Nephron (organoid): ENCODE data around the gene PTCH2.
A peak's percentile ranks its signal among the peaks of the same experiment; 100 is the strongest.

ENCODE experiments used
- H3K27ac Mint-ChIP-seq, 3 experiments: 2 replicates each; pipeline ENCODE4 v1.8.0; 2020; ENCODE audit warnings: mixed read lengths in 3 of 3, mild to moderate bottlenecking in 2 of 3, moderate library complexity in 1 of 3
- H3K27me3 Mint-ChIP-seq: 2 replicates; pipeline ENCODE4 v1.8.0; 2021; ENCODE audit warnings: low read depth, mild to moderate bottlenecking, moderate library complexity, mixed read lengths
- H3K36me3 Mint-ChIP-seq: 2 replicates; pipeline ENCODE4 v1.8.0; 2020; ENCODE audit warnings: low read depth, mixed read lengths
- H3K4me1 Mint-ChIP-seq: 2 replicates; pipeline ENCODE4 v1.8.0; 2020; ENCODE audit warnings: mixed read lengths
- H3K4me3 Mint-ChIP-seq, 3 experiments: 2 replicates each; pipeline ENCODE4 v1.8.0; 2020; ENCODE audit warnings: mild to moderate bottlenecking in 3 of 3, mixed read lengths in 3 of 3, moderate library complexity in 2 of 3
- H3K9me3 Mint-ChIP-seq: 2 replicates; pipeline ENCODE4 v1.8.0; 2020; ENCODE audit warnings: mixed read lengths
- CTCF ChIP-seq, 3 experiments: fragments of 200-600 bp; sonication (generic); IDR thresholded peaks; one replicate each; pipeline ENCODE4 v1.5.0; 2021; ENCODE audit warnings: antibody characterized with exemption in 3 of 3; ENCODE audit not compliant: unreplicated experiment in 3 of 3

Gene PTCH2

GRCh38 chr1:44822981-44823451, 20.0 kb downstream of the PTCH2 start:
- Mint-ChIP-seq H3K27me3 (peaks cover 2% of the 10 kb centered on the region), H3K36me3 (no peaks in the 10 kb centered on the region), H3K27ac (no peak overlapping the region), H3K4me3 (no peak overlapping the region), H3K4me1 (peaks cover 27% of the 10 kb centered on the region), H3K9me3 (no peaks in the 10 kb centered on the region)
- TF ChIP-seq CTCF (IDR thresholded peaks at IDR 0.05; ENCODE audit: unreplicated experiment in 3 of 3), result no peak

- H3K4me1 Mint-ChIP-seq, result peaks cover 29% of the 10 kb centered on the region
- H3K27me3 Mint-ChIP-seq, result peaks cover 4% of the 10 kb centered on the region
- no peaks in the 10 kb centered on the region for H3K9me3 Mint-ChIP-seq
- no peaks in the 10 kb centered on the region for H3K36me3 Mint-ChIP-seq
- no peak overlapping the region for H3K4me3 Mint-ChIP-seq
- H3K27ac Mint-ChIP-seq, result peak overlapping the region in 1 of 3 experiments; percentile 100
- no peak for TF ChIP-seq CTCF (IDR thresholded peaks at IDR 0.05; ENCODE audit: unreplicated experiment in 3 of 3)
Measured at GRCh38 chr1:44822131-44822701, 20.8 kb downstream of the PTCH2 start.

- no peaks in the 10 kb centered on the region for H3K9me3 Mint-ChIP-seq
- H3K27ac Mint-ChIP-seq, result peak overlapping the region; percentile 100
- H3K36me3 Mint-ChIP-seq, result no peaks in the 10 kb centered on the region
- TF ChIP-seq CTCF (IDR thresholded peaks at IDR 0.05; ENCODE audit: unreplicated experiment in 3 of 3), result no peak
- peak overlapping the region; percentile 87 to 90 (median 88) for H3K4me3 Mint-ChIP-seq
- peaks cover 4% of the 10 kb centered on the region for H3K27me3 Mint-ChIP-seq
- H3K4me1 Mint-ChIP-seq, result peaks cover 29% of the 10 kb centered on the region
Measured at GRCh38 chr1:44821240-44821715, 21.8 kb downstream of the PTCH2 start.

- H3K27me3 Mint-ChIP-seq, result peaks cover 4% of the 10 kb centered on the region
- H3K36me3 Mint-ChIP-seq, result peaks cover 3% of the 10 kb centered on the region
- no peak for TF ChIP-seq CTCF (IDR thresholded peaks at IDR 0.05; ENCODE audit: unreplicated experiment in 3 of 3)
- H3K9me3 Mint-ChIP-seq, result no peaks in the 10 kb centered on the region
- peak overlapping the region; percentile 87 to 90 (median 88) for H3K4me3 Mint-ChIP-seq
- H3K27ac Mint-ChIP-seq, result peak overlapping the region; percentile 100
- H3K4me1 Mint-ChIP-seq, result peaks cover 29% of the 10 kb centered on the region
Measured at GRCh38 chr1:44820328-44821239, 22.5 kb downstream of the PTCH2 start.

GRCh38 chr1:44819608-44820327, 23.3 kb downstream of the PTCH2 start:
- Mint-ChIP-seq H3K36me3 (peaks cover 11% of the 10 kb centered on the region), H3K27me3 (peaks cover 4% of the 10 kb centered on the region), H3K27ac (peak overlapping the region; percentile 100), H3K4me1 (peaks cover 36% of the 10 kb centered on the region), H3K9me3 (no peaks in the 10 kb centered on the region), H3K4me3 (peak overlapping the region; percentile 87 to 90 (median 88))
- no peak for TF ChIP-seq CTCF (IDR thresholded peaks at IDR 0.05; ENCODE audit: unreplicated experiment in 3 of 3)
